ENCODE results near the gene CYP2W1.

CYP2W1 gene

GRCh38 chr7:977326-978048 lies 5.5 kb upstream of the CYP2W1 start:
- no peak for DNase-seq
- no peak overlapping the region for H3K27ac ChIP-seq (ENCODE audit: low read length)

GRCh38 chr7:978049-978346 lies 5.0 kb upstream of the CYP2W1 start:
- no peaks in the 10 kb centered on the region for H3K9me3 ChIP-seq (replicated peaks; ENCODE audit: insufficient read depth, low read length)
- no peaks in the 10 kb centered on the region for H3K4me1 ChIP-seq (ENCODE audit: low read length)
- peaks cover 6% of the 10 kb centered on the region; the same call in 1 of the 2 replicates for H4K20me1 ChIP-seq (ENCODE audit: insufficient read depth, low read length)
- no peak overlapping the region for H3K9ac ChIP-seq (ENCODE audit: low read length)
- 0 out of 2 replicates have a peak, but pooled peaks cover 2% of the 10 kb centered on the region for H3K36me3 ChIP-seq (replicated peaks; ENCODE audit: insufficient read depth, low read length)
- no peak overlapping the region for H3K4me2 ChIP-seq (ENCODE audit: low read depth, low read length)
- no peak for DNase-seq
- no peak for TF ChIP-seq CTCF (IDR thresholded peaks at IDR 0.05; ENCODE audit: low read length)
- TF ChIP-seq EZH2phosphoT487 (IDR thresholded peaks at IDR 0.05; ENCODE audit: low read length) = no peak
- no peak for TF ChIP-seq EZH2 (optimal IDR thresholded peaks at IDR 0.05; ENCODE audit: low read depth, low read length)
- H2AFZ ChIP-seq (ENCODE audit: low read length) = no peak overlapping the region
- no peaks in the 10 kb centered on the region for H3K9me2 ChIP-seq (replicated peaks; ENCODE audit: insufficient read depth, low read length)
- H3K79me2 ChIP-seq (ENCODE audit: low read length) = peaks cover 24% of the 10 kb centered on the region
- H3K27ac ChIP-seq (ENCODE audit: low read length) = no peak overlapping the region
- peaks cover 5% of the 10 kb centered on the region; the same call in 1 of the 2 replicates for H3F3A ChIP-seq (ENCODE audit: insufficient read depth, low read length)
- H3K4me3 ChIP-seq (ENCODE audit: low read length) = no peak overlapping the region
- H3K27me3 ChIP-seq (replicated peaks; ENCODE audit: insufficient read depth, low read length) = peaks cover 48% of the 10 kb centered on the region

More at GRCh38 chr7:977326-978048, 5.5 kb upstream of the CYP2W1 start:
- H3K9me3 ChIP-seq (replicated peaks; ENCODE audit: insufficient read depth, low read length) = no peaks in the 10 kb centered on the region
- no peak overlapping the region for H2AFZ ChIP-seq (ENCODE audit: low read length)
- H4K20me1 ChIP-seq (ENCODE audit: insufficient read depth, low read length) = peaks cover 6% of the 10 kb centered on the region; the same call in 1 of the 2 replicates
- H3K9ac ChIP-seq (ENCODE audit: low read length) = no peak overlapping the region
- no peaks in the 10 kb centered on the region for H3K9me2 ChIP-seq (replicated peaks; ENCODE audit: insufficient read depth, low read length)
- no peak overlapping the region for H3K4me2 ChIP-seq (ENCODE audit: low read depth, low read length)
- H3F3A ChIP-seq (ENCODE audit: insufficient read depth, low read length) = peaks cover 5% of the 10 kb centered on the region; the same call in 1 of the 2 replicates
- H3K4me3 ChIP-seq (ENCODE audit: low read length) = no peak overlapping the region
- TF ChIP-seq EZH2 (optimal IDR thresholded peaks at IDR 0.05; ENCODE audit: low read depth, low read length) (no peak), EZH2phosphoT487 (IDR thresholded peaks at IDR 0.05; ENCODE audit: low read length) (no peak), CTCF (IDR thresholded peaks at IDR 0.05; ENCODE audit: low read length) (no peak)
- H3K79me2 ChIP-seq (ENCODE audit: low read length) = peaks cover 29% of the 10 kb centered on the region
- peaks cover 45% of the 10 kb centered on the region for H3K27me3 ChIP-seq (replicated peaks; ENCODE audit: insufficient read depth, low read length)
- H3K4me1 ChIP-seq (ENCODE audit: low read length) = no peaks in the 10 kb centered on the region
- H3K36me3 ChIP-seq (replicated peaks; ENCODE audit: insufficient read depth, low read length) = 0 out of 2 replicates have a peak, but pooled peaks cover 7% of the 10 kb centered on the region

- H3K4me1 ChIP-seq (ENCODE audit: low read length) = no peaks in the 10 kb centered on the region
Observed at GRCh38 chr7:978416-979091, 4.4 kb upstream of the CYP2W1 start.

More at GRCh38 chr7:978416-979091, 4.4 kb upstream of the CYP2W1 start:
- H3F3A ChIP-seq (ENCODE audit: insufficient read depth, low read length) = peaks cover 5% of the 10 kb centered on the region; the same call in 1 of the 2 replicates
- no peaks in the 10 kb centered on the region for H3K9me2 ChIP-seq (replicated peaks; ENCODE audit: insufficient read depth, low read length)
- H3K27me3 ChIP-seq (replicated peaks; ENCODE audit: insufficient read depth, low read length) = peaks cover 54% of the 10 kb centered on the region
- no peaks in the 10 kb centered on the region for H3K36me3 ChIP-seq (replicated peaks; ENCODE audit: insufficient read depth, low read length)
- H4K20me1 ChIP-seq (ENCODE audit: insufficient read depth, low read length) = peaks cover 3% of the 10 kb centered on the region; the same call in 1 of the 2 replicates
- H3K9ac ChIP-seq (ENCODE audit: low read length) = no peak overlapping the region
- no peak overlapping the region for H2AFZ ChIP-seq (ENCODE audit: low read length)
- DNase-seq = no peak
- no peak overlapping the region for H3K27ac ChIP-seq (ENCODE audit: low read length)
- H3K9me3 ChIP-seq (replicated peaks; ENCODE audit: insufficient read depth, low read length) = no peaks in the 10 kb centered on the region
- no peak overlapping the region for H3K4me3 ChIP-seq (ENCODE audit: low read length)
- peaks cover 18% of the 10 kb centered on the region for H3K79me2 ChIP-seq (ENCODE audit: low read length)
- no peak overlapping the region for H3K4me2 ChIP-seq (ENCODE audit: low read depth, low read length)
- no peak for TF ChIP-seq CTCF (IDR thresholded peaks at IDR 0.05; ENCODE audit: low read length)
